GM12865 (cell line): ENCODE results near the gene NKD1.

Source experiments
- DNase-seq: peaks from one replicate; pipeline ENCODE4 v3.0.0; 2010; ENCODE audit warnings: low read depth
- H3K4me3 ChIP-seq: 2 replicates; pipeline ENCODE4 v1.5.1; 2011; ENCODE audit warnings: mild to moderate bottlenecking, low read depth, low read length, control low read depth
- CTCF ChIP-seq: IDR thresholded peaks from 2 replicates; pipeline ENCODE4 v1.5.1; 2011; ENCODE audit warnings: low read length, control low read depth, low read depth, inconsistent platforms; ENCODE audit not compliant: insufficient read depth; ENCODE audit errors: missing control alignments

The NKD1 gene

GRCh38 chr16:50509521-50510341 lies 38.5 kb upstream of the NKD1 start:
- DNase-seq: peak; percentile 48
- H3K4me3 ChIP-seq: no peak overlapping the region
- peak; percentile 85 for TF ChIP-seq CTCF

- no peak for TF ChIP-seq CTCF
- no peak overlapping the region for H3K4me3 ChIP-seq
- DNase-seq: no peak
Observed at GRCh38 chr16:50515218-50515617, 33.0 kb upstream of the NKD1 start.

GRCh38 chr16:50516401-50516800 lies 31.8 kb upstream of the NKD1 start:
- H3K4me3 ChIP-seq: no peak overlapping the region
- DNase-seq: no peak
- TF ChIP-seq CTCF: no peak

- no peak for DNase-seq
Observed at GRCh38 chr16:50516890-50517289, 31.3 kb upstream of the NKD1 start.

GRCh38 chr16:50517450-50518252 lies 30.5 kb upstream of the NKD1 start:
- TF ChIP-seq CTCF: no peak
- H3K4me3 ChIP-seq: no peak overlapping the region
- no peak for DNase-seq

More at GRCh38 chr16:50516890-50517289, 31.3 kb upstream of the NKD1 start:
- TF ChIP-seq CTCF: no peak
- H3K4me3 ChIP-seq: no peak overlapping the region

- no peak for DNase-seq
- H3K4me3 ChIP-seq: no peak overlapping the region
- no peak for TF ChIP-seq CTCF
Observed at GRCh38 chr16:50519001-50519400, 29.2 kb upstream of the NKD1 start.
